Tibial nerve (tissue), 4 donors: ENCODE results near the gene TBC1D14. TPM values are rescaled to one million over a fixed set of nuclear protein-coding genes. Genes with fewer than 3 reads are reported as not detected.

Experiments used
- DNase-seq, 2 donors: peaks; one replicate each; pipeline ENCODE4 v3.0.0-alpha.2; 2019; ENCODE audit warnings: low spot score in 2 of 2
- H3K27ac ChIP-seq, 4 donors: fragments of 200-600 bp; sonication (generic) in 3 of 4; one replicate each; pipeline ENCODE4 v1.5.1; 2017 to 2019; ENCODE audit warnings: mild to moderate bottlenecking in 1 of 4
- H3K27me3 ChIP-seq, 2 donors: fragments of 200-600 bp; sonication (generic) in 1 of 2; one replicate each; pipeline versions ENCODE4 v1.5.1 to v1.6.0; 2017 to 2019
- H3K36me3 ChIP-seq, 3 donors: fragments of 200-600 bp; sonication (generic); one replicate each; pipeline ENCODE4 v1.5.1; 2018 to 2019
- H3K4me1 ChIP-seq, 4 donors: fragments of 200-600 bp; sonication (generic) in 3 of 4; one replicate each; pipeline ENCODE4 v1.5.1; 2017 to 2019
- H3K4me3 ChIP-seq, 4 donors: fragments of 200-600 bp; sonication (generic) in 3 of 4; one replicate each; pipeline ENCODE4 v1.5.1; 2017 to 2019; ENCODE audit warnings: mild to moderate bottlenecking in 1 of 4, moderate library complexity in 1 of 4
- H3K9me3 ChIP-seq, 4 donors: fragments of 200-600 bp; sonication (generic) in 3 of 4; one replicate each; pipeline ENCODE4 v1.5.1; 2017 to 2019
- CTCF ChIP-seq, 5 experiments: fragments of 200-600 bp in 3 of 5; fragments of 450-650 bp in 2 of 5; sonication (generic) in 3 of 5; IDR thresholded peaks; one replicate each; pipeline ENCODE4 v1.5.1; 2016 to 2019; ENCODE audit warnings: antibody characterized with exemption in 5 of 5, mild to moderate bottlenecking in 3 of 5, moderate library complexity in 2 of 5
- EP300 ChIP-seq, 2 donors: sonication (generic); formaldehyde crosslinking; IDR thresholded peaks; one replicate each; pipeline ENCODE4 v1.6.1; 2017; ENCODE audit warnings: antibody characterized with exemption in 2 of 2, mild to moderate bottlenecking in 1 of 2
- POLR2A ChIP-seq, 2 donors: fragments of 450-650 bp; IDR thresholded peaks; one replicate each; pipeline ENCODE4 v1.6.1; 2017; ENCODE audit warnings: antibody characterized with exemption in 2 of 2, mild to moderate bottlenecking in 2 of 2, moderate library complexity in 2 of 2
- WGBS, 2 donors: methylation state at CpG; one replicate each; pipeline ENCODE4 v1.1.5; 2018; 5-methylcytosine and 5-hydroxymethylcytosine counted together
- total RNA-seq, 4 donors: library from RNA; depleted of rRNA; stranded (reverse); fragments of >200 nt; gene quantifications; one replicate each; pipeline ENCODE4 v1.1.0, GENCODE V29; 2016

Gene TBC1D14
- total RNA-seq, 4 donors from 2014 or later = 46.9 to 65.7 (median 51.3) TPM

GRCh38 chr4:7043284-7044136 is 133.9 kb downstream of the TBC1D14 start, which contains the start of gene TADA2B:
Gene TADA2B, plus strand, starts transcription at chr4:7043372. Its CDS starts 208 bp downstream, at chr4:7043580.
- no peak for DNase-seq
- WGBS, 2 donors = 0% methylated on average over 39 of the region's 119 CpGs; no CpG with 5 or more reads in 1 of the 2 donors
- peaks cover 0 to 50% (median 30%) of the 10 kb centered on the region in 4 donors for H3K4me1 ChIP-seq

GRCh38 chr4:7044137-7044930 is 134.7 kb downstream of the TBC1D14 start:
- Histone ChIP-seq H3K27ac (peak overlapping the region in 3 of 4 donors; percentile 93 to 94 (median 93)), H3K9me3 (no peaks in the 10 kb centered on the region), H3K4me3 (peak overlapping the region; percentile 99), H3K4me1 (peaks cover 0 to 51% (median 30%) of the 10 kb centered on the region in 4 donors), H3K27me3 (no peaks in the 10 kb centered on the region), H3K36me3 (peaks cover 0 to 11% (median 0%) of the 10 kb centered on the region in 3 donors)
- TF ChIP-seq EP300 (IDR thresholded peaks at IDR 0.05) (no peak), POLR2A (IDR thresholded peaks at IDR 0.05) (no peak), CTCF (IDR thresholded peaks at IDR 0.05) (no peak)
- DNase-seq = no peak
- WGBS, 2 donors = 14 to 27% methylated on average over 15 to 29 of the region's 29 CpGs

More at GRCh38 chr4:7043284-7044136, 133.9 kb downstream of the TBC1D14 start, which contains the start of gene TADA2B:
- Histone ChIP-seq H3K4me3 (peak within 1 kb of the TSS; percentile 99), H3K27me3 (no peaks in the 10 kb centered on the region), H3K36me3 (peaks cover 0 to 9% (median 0%) of the 10 kb centered on the region in 3 donors), H3K27ac (peak within 1 kb of the TSS; percentile 74 to 94 (median 93)), H3K9me3 (no peaks in the 10 kb centered on the region)
- TF ChIP-seq EP300 (IDR thresholded peaks at IDR 0.05) = peak in 1 of 2 donors; percentile 20
- TF ChIP-seq POLR2A (IDR thresholded peaks at IDR 0.05) = peak in 1 of 2 donors; percentile 8
- TF ChIP-seq CTCF (IDR thresholded peaks at IDR 0.05) = no peak

- Histone ChIP-seq H3K4me3 (no peak overlapping the region), H3K27me3 (no peaks in the 10 kb centered on the region), H3K36me3 (peaks cover 0 to 18% (median 0%) of the 10 kb centered on the region in 3 donors), H3K9me3 (no peaks in the 10 kb centered on the region), H3K4me1 (peaks cover 0 to 63% (median 30%) of the 10 kb centered on the region in 4 donors), H3K27ac (peak overlapping the region in 1 of 4 donors; percentile 93)
- WGBS, 2 donors = 86 to 89% methylated on average over 8 of the region's 8 CpGs
- DNase-seq = no peak
- TF ChIP-seq EP300 (IDR thresholded peaks at IDR 0.05) (no peak), CTCF (IDR thresholded peaks at IDR 0.05) (no peak), POLR2A (IDR thresholded peaks at IDR 0.05) (no peak)
Observed at GRCh38 chr4:7045553-7045952, 135.9 kb downstream of the TBC1D14 start.

GRCh38 chr4:7045961-7046921 is 136.6 kb downstream of the TBC1D14 start:
- WGBS, 2 donors = 87 to 89% methylated on average over 16 to 23 of the region's 23 CpGs
- Histone ChIP-seq H3K4me3 (peak overlapping the region in 1 of 4 donors; percentile 5), H3K9me3 (no peaks in the 10 kb centered on the region)

More at GRCh38 chr4:7045961-7046921, 136.6 kb downstream of the TBC1D14 start:
- no peak for TF ChIP-seq EP300 (IDR thresholded peaks at IDR 0.05)
- TF ChIP-seq POLR2A (IDR thresholded peaks at IDR 0.05) = no peak
- TF ChIP-seq CTCF (IDR thresholded peaks at IDR 0.05) = no peak
- peaks cover 0 to 18% (median 0%) of the 10 kb centered on the region in 3 donors for H3K36me3 ChIP-seq
- H3K27me3 ChIP-seq = no peaks in the 10 kb centered on the region
- no peak for DNase-seq
- peaks cover 0 to 67% (median 30%) of the 10 kb centered on the region in 4 donors for H3K4me1 ChIP-seq
- no peak overlapping the region for H3K27ac ChIP-seq
